ENCODE results near the gene STK38. TPM values are rescaled to one million over a fixed set of nuclear protein-coding genes. Genes with fewer than 3 reads are reported as not detected.
A peak's percentile ranks its signal among the peaks of the same experiment; 100 is the strongest.

STK38 gene
- total and polyA plus RNA-seq, 2 of the 13 experiments (the other 11 are each of a cell fraction or from before 2014, with no cell fraction given): 10.3 to 20.7 TPM

DNA sequence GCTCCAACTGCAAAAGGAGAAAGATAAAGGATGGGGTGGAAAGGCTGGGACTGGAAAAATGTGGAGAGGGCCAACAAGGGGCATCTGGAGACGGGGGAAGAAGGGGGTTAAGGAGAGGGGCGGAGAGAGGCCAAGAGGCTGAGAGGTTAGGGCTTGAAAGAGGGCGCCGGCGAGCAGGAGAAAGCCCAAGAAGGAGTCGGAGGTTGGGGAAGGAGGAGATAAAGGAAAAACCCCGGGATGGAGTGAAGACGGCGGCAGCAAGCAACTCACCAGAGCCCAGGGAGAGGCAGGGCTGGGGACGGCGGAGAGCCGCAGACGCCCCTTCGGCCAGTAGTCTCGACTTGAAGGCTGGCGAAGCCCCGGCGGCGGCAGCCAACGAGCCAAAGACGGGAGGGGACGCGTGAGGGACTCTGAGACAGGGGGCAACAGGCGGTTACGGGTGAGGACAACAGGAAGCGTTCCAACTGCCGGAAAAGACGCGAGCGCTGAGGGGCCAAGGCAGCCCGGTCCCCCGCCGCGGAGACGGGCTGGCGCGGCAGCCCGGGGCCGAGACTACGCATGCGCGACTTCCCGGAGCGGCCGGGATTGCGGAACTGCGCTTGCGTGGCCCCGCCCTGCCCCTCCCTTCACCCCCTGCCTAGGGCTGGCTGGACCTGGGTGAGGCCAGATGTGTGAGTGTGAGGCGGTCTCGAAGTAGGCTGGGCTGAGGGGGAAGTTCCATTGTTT is at the start of gene STK38 (continued):
- TF ChIP-seq ZNF234 (CRISPR knock-in tag; conservative IDR thresholded peaks at IDR 0.05) (0 out of 2 replicates have a peak, but pooled peaks have one; percentile 47), SMARCC2 (IDR thresholded peaks at IDR 0.05) (no peak), ZNF761 (CRISPR knock-in tag; conservative IDR thresholded peaks at IDR 0.05) (peak; percentile 91), ZFAT (CRISPR knock-in tag; conservative IDR thresholded peaks at IDR 0.05) (no peak), SMARCE1 (IDR thresholded peaks at IDR 0.05; ENCODE audit: borderline replicate concordance) (no peak), ZNF670 (CRISPR knock-in tag; IDR thresholded peaks at IDR 0.05; ENCODE audit: borderline replicate concordance) (no peak), DPF2 (CRISPR knock-in tag; IDR thresholded peaks at IDR 0.05; ENCODE audit: borderline replicate concordance, low read depth) (no peak), ZNF567 (CRISPR knock-in tag; IDR thresholded peaks at IDR 0.05; ENCODE audit: borderline replicate concordance) (no peak), ZNF3 (CRISPR knock-in tag; IDR thresholded peaks at IDR 0.05) (no peak), ZSCAN20 (CRISPR knock-in tag; IDR thresholded peaks at IDR 0.05; ENCODE audit: borderline replicate concordance) (0 out of 2 replicates have a peak, but pooled peaks have one; percentile 78), ZNF7 (CRISPR knock-in tag; IDR thresholded peaks at IDR 0.05) (no peak), MATR3 (CRISPR knock-in tag; IDR thresholded peaks at IDR 0.05) (no peak), ZNF383 (CRISPR knock-in tag; IDR thresholded peaks at IDR 0.05; ENCODE audit: borderline replicate concordance) (no peak), RBFOX2 (IDR thresholded peaks at IDR 0.05; ENCODE audit: low read depth, low read length) (peak; percentile 88), ZBTB7A (CRISPR knock-in tag; IDR thresholded peaks at IDR 0.05) (no peak), RORA (CRISPR knock-in tag; IDR thresholded peaks at IDR 0.05) (no peak), ZNF646 (CRISPR knock-in tag; IDR thresholded peaks at IDR 0.05) (no peak), MTF1 (CRISPR knock-in tag; IDR thresholded peaks at IDR 0.05) (0 out of 2 replicates have a peak, but pooled peaks have one; percentile 49)
- TF ChIP-seq, protein P1, sequence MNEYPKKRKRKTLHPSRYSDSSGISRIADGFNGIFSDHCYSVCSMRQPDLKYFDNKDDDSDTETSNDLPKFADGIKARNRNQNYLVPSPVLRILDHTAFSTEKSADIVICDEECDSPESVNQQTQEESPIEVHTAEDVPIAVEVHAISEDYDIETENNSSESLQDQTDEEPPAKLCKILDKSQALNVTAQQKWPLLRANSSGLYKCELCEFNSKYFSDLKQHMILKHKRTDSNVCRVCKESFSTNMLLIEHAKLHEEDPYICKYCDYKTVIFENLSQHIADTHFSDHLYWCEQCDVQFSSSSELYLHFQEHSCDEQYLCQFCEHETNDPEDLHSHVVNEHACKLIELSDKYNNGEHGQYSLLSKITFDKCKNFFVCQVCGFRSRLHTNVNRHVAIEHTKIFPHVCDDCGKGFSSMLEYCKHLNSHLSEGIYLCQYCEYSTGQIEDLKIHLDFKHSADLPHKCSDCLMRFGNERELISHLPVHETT (CRISPR knock-in tag; conservative IDR thresholded peaks at IDR 0.05): no peak
- TF ChIP-seq, protein P2, sequence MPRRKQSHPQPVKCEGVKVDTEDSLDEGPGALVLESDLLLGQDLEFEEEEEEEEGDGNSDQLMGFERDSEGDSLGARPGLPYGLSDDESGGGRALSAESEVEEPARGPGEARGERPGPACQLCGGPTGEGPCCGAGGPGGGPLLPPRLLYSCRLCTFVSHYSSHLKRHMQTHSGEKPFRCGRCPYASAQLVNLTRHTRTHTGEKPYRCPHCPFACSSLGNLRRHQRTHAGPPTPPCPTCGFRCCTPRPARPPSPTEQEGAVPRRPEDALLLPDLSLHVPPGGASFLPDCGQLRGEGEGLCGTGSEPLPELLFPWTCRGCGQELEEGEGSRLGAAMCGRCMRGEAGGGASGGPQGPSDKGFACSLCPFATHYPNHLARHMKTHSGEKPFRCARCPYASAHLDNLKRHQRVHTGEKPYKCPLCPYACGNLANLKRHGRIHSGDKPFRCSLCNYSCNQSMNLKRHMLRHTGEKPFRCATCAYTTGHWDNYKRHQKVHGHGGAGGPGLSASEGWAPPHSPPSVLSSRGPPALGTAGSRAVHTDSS (CRISPR knock-in tag; conservative IDR thresholded peaks at IDR 0.05): no peak
